GM18507 (cell line): Measurements from ENCODE around the gene RNF141.

ENCODE experiments used
- DNase-seq: peaks from one replicate; pipeline ENCODE4 v3.0.0; 2011; ENCODE audit warnings: low read depth; ENCODE audit not compliant: insufficient read length; ENCODE audit errors: extremely low spot score
- FAIRE-seq: peaks from 2 replicates; lab custom pipeline; 2011; peaks lifted over from hg19 to GRCh38; lab: Jason Lieb, UNC

RNF141 gene

GRCh38 chr11:10500757-10501684 lies 40.0 kb downstream of the RNF141 start:
- DNase-seq (no peak), FAIRE-seq (no peak)

DNA sequence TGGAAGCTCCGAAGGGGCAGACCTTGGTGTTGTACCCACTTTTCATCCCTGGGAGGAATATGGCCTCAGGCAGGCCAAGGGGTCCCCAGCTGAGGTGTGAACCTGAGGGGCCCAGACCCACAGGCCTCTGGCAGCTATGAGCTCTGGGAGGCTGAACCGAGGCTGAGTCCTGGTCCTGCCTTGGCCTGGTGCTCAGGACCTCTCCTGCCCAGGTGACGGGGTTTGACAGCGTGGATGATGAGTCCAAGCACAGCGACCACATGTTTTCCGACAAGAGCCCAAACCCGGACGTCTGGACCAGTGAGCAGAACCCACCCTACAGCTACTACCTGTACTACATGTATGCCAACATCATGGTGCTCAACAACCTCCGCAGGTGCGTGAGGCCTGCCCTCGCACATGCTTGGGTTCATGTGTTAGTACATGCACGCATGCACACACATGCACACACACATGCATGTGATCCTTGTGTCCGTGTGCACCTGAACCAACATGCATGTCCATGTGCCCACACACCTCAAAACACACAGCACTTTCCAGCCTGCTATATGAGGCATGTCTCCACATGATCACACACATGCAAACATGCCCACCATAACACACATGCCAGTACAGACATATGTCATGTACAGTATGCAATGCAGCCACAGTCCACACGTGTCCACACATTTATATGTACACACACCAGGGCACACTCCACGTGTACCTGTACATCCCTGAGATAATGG lies 40.9 kb downstream of the RNF141 start:
- DNase-seq (no peak), FAIRE-seq (no peak)

GRCh38 chr11:10499452-10499851 lies 41.5 kb downstream of the RNF141 start:
- DNase-seq: no peak

GRCh38 chr11:10498426-10499250 lies 42.3 kb downstream of the RNF141 start:
- DNase-seq (no peak), FAIRE-seq (no peak)

More at GRCh38 chr11:10499452-10499851, 41.5 kb downstream of the RNF141 start:
- no peak for FAIRE-seq

- DNase-seq: no peak
These were observed 43.0 kb downstream of the RNF141 start for GRCh38 chr11:10498022-10498400.

GRCh38 chr11:10497371-10498021 lies 43.5 kb downstream of the RNF141 start:
- no peak for DNase-seq

More at GRCh38 chr11:10498022-10498400, 43.0 kb downstream of the RNF141 start:
- FAIRE-seq: no peak

GRCh38 chr11:10496296-10496936 lies 44.6 kb downstream of the RNF141 start:
- FAIRE-seq: no peak
- DNase-seq: no peak

More at GRCh38 chr11:10497371-10498021, 43.5 kb downstream of the RNF141 start:
- no peak for FAIRE-seq

GRCh38 chr11:10495464-10495786 lies 45.6 kb downstream of the RNF141 start:
- FAIRE-seq: no peak
- no peak for DNase-seq

DNA sequence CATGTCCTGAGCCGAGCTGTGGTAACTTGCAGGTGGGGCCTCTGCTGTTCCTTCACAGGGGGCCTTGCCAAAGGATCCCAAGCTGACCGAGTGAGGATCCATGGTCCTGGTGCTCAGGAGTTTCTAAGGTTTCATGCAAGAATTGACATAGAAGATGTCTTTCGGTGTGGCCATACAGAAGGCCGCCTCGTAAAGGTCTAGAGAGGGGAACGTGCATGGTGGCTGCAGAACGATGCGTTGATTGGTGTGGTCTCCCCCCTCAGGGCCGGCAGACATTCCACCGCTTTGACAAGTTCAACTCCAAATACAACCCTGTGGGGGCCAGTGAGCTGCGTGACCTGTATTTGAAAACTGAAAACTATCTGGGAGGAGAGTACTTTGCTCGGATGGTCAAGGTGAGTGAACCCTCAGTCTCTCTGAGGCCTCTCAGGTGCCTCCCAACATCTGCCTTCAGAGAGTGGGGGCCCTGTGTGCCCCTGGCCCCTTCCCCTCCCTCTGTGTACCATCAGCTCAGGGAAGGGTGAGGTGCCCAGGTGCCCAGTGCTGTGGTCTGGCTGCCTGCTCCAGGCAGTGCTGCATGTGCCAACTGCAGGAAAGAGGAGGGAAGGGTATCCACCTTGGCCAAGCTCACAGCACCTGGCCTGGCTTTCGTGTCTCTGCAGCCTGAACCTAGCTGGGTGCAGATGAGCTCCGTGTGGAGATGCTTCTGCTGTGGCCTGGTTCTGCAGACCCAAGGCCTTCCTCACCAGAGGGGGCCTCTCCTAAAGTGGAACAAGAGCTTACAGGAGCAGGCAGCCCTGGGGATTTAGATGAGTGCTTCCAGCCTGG lies 46.1 kb downstream of the RNF141 start:
- no peak for DNase-seq
- no peak for FAIRE-seq

- FAIRE-seq: no peak
These were observed 47.8 kb downstream of the RNF141 start for GRCh38 chr11:10493041-10493663.

DNA sequence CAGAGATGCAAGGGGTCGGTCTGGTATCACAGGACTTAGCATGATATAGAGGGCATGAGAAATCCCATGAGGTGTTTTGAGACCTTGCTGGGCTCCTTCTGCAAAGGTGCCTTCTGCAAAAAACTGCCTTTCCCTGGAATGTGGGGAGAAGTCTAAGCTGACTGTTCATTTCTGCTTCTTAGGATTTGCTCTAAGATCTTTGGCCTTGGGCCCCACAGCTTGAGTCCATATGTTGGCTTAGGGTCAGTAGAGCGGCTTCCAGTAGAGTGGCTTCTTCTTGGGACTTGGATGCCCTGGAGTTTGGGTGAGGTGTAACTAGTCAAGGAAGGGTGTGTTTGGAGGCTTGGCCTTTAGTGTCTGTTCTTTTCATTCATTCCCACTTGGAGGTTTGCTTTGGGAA lies 48.9 kb downstream of the RNF141 start:
- no peak for FAIRE-seq
- no peak for DNase-seq

More at GRCh38 chr11:10493041-10493663, 47.8 kb downstream of the RNF141 start:
- DNase-seq: no peak

DNA sequence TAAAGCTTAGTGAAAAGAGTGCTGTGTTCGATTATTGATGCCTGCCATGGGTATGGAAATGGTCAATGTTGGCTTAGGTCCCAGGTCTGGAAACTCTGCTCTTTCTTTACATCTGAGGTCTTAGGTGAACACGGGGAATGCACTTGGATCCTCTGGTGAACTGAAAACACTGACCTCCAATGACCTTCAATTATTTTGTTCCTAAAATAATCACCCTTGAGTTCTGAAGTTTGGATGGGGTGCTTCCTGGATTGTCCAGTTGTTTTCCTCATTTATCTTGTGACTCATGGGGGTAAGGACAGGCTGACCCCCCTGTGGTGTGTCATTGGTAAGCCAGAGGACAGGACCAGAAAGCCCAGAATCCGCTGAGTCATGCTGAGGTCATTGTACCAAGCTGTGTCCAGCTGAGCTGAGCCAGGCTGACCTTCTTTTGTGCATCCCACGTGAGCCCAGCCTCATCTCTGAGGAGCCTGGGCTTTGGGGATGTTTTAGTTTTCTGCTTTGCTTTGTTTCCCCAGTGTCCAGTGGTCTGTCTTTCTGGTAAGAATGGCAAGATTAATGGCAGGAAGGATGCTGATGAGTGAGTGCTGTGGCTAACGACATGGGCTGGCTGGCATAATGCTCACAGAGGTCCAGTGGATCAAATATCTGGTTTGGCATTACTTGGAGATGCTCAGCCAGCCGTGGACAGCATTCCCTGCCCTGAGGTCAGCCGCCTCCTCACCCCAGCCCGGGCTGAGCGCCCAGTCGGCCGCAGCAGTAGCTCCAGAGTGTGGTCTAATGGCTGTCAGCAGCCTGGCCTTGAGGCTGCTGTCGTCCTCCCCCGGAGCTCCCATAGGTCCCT lies 50.4 kb downstream of the RNF141 start:
- DNase-seq (no peak), FAIRE-seq (no peak)

- FAIRE-seq (no peak), DNase-seq (no peak)
These were observed 51.0 kb downstream of the RNF141 start for GRCh38 chr11:10490032-10490397.

DNA sequence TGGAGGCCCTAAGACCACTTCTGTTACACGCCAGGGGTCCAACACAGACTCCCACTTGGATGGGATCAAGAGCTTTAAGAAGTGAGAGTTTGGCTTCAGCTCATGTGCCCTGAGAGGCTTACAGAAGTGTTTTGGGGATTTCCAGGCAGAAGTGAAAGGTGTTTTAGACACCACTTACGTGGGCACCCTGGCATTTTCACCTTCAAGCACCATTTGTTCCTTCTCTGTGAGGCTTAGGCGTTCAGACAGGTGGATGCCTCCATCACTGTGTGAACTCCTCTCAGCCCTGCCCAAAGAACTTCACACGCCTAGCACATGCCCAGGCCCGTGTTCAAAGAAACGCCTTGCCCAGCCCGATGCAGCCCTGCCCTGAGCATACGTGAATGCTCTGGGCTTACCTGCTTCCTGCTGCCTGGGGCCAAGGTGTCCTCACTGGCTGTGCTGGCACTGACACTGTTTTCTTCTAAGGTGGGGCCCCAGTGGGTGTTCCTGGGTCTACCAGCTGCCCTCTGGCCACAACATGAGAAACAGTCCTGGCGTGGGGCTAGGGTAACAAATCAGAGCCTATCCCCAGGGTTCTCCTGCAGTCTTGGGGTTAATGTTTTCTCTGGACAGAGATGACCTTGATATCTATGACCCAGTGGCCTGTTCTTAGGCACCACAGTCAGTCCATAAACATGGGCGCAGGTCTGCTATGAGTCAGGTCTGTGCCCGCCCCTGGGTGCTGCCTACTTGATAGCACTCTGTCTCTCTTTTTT lies 51.9 kb downstream of the RNF141 start:
- peak; percentile 88 for FAIRE-seq
- DNase-seq: peak; percentile 11

- DNase-seq (no peak), FAIRE-seq (peak; percentile 67)
These were observed 52.7 kb downstream of the RNF141 start for GRCh38 chr11:10488121-10488933.
